ENCODE results near the gene PLEKHA4.

The PLEKHA4 gene

DNA sequence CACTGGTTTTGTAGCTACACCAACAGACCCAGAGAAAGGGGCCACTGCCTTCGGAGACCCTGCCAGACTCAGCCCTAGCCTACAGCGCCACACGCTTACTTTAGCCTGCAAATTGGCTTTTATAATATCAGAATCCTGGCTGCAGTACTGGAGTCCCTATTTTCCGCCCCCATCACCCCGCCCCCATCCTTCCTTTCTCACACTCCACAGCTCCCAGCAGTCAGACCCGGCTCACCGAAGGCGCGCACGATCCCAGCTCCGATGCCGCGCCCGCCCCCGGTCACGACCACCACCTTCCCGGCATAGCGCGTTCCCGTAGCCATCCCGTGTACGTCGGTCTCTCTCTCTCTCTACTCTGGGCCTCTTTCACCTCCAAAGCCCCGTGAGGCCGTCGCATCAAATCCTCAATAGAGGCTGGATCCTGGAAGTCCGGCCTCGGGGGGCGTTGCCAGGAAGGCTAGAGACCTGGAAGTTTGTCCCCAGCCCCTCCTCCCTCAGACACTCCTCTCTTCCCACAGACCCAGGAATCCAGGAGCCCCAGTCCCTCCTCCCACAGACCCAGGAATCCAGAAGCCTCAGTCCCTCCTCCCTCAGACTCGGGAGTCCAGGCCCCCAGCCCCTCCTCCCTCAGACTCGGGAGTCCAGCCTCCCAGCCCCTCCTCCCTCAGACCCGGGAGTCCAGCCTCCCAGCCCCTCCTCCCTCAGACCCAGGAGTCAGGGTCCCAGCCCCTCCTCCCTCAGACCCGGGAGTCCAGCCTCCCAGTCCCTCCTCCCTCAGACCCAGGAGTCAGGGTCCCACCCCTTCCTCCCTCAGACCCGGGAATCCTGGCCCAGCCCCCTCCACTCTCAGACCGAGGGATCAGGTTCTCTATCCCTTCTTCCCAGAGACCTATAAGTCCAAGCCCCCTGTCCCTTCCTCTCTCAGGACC, 32.1 kb downstream of the PLEKHA4 start, which contains the start of gene HSD17B14:
Gene HSD17B14, minus strand, starts transcription at position 403 of the 929 bp plus-strand sequence. Its CDS starts 80 bp downstream, at position 323.
- DNase-seq (ENCODE audit: low spot score) = no peak

DNA sequence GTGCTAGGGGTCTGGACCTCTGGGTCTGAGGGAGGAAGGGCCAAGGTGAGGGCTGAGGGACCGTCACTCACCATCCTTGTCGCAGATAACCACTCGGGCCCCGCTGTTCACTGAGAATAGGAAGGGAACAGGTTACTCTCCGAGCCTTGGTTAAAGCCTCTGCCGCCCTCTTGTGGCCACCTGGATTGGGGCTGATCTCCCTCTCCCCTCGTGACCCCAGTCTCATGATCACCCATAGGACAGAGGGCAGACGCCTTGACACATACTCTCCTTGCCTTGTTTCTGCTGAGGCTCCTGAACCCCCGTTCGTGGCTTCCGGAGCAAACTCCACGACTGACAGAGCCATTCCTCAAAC, 32.7 kb downstream of the PLEKHA4 start:
- in situ Hi-C loops (cut with MboI; ENCODE audit: low pct_unique_long_range_greater_than_20kb, low sequenced_read_pairs, unreplicated experiment) = no loop called here
- TF ChIP-seq, protein P1, sequence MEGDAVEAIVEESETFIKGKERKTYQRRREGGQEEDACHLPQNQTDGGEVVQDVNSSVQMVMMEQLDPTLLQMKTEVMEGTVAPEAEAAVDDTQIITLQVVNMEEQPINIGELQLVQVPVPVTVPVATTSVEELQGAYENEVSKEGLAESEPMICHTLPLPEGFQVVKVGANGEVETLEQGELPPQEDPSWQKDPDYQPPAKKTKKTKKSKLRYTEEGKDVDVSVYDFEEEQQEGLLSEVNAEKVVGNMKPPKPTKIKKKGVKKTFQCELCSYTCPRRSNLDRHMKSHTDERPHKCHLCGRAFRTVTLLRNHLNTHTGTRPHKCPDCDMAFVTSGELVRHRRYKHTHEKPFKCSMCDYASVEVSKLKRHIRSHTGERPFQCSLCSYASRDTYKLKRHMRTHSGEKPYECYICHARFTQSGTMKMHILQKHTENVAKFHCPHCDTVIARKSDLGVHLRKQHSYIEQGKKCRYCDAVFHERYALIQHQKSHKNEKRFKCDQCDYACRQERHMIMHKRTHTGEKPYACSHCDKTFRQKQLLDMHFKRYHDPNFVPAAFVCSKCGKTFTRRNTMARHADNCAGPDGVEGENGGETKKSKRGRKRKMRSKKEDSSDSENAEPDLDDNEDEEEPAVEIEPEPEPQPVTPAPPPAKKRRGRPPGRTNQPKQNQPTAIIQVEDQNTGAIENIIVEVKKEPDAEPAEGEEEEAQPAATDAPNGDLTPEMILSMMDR (IDR thresholded peaks at IDR 0.05; ENCODE audit: extremely low read depth, insufficient read depth, missing control alignments) = peak; percentile 88
- DNase-seq (ENCODE audit: low spot score) = peak; percentile 90

More for the DNA sequence above, 32.1 kb downstream of the PLEKHA4 start, which contains the start of gene HSD17B14:
- in situ Hi-C loops (cut with MboI; ENCODE audit: low pct_unique_long_range_greater_than_20kb, low sequenced_read_pairs, unreplicated experiment) = no loop called here
- TF ChIP-seq, protein P1 (IDR thresholded peaks at IDR 0.05; ENCODE audit: extremely low read depth, insufficient read depth, missing control alignments) = no peak

DNA sequence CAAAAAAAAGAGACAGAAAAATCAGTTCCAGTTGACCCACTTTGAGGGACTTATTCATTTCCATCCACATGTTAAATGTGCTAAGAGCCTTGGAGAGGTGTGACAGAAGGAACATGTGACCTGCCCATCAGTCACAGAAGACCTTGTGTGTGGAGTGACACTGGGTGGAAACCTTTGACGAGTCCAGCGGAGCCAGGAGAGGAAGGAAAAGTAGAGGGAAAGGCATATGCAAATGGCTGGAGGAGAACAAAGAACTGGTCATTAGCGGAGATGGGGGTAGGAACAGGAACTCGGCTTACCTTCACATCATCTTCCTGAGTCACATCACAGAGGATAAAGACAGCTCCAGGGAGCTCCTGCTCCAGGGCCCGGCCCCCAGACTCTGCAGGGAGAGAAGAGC, 34.4 kb downstream of the PLEKHA4 start:
- TF ChIP-seq, protein P1 (IDR thresholded peaks at IDR 0.05; ENCODE audit: extremely low read depth, insufficient read depth, missing control alignments) = no peak
- in situ Hi-C loops (cut with MboI; ENCODE audit: low pct_unique_long_range_greater_than_20kb, low sequenced_read_pairs, unreplicated experiment) = no loop called here
- no peak for DNase-seq (ENCODE audit: low spot score)

DNA sequence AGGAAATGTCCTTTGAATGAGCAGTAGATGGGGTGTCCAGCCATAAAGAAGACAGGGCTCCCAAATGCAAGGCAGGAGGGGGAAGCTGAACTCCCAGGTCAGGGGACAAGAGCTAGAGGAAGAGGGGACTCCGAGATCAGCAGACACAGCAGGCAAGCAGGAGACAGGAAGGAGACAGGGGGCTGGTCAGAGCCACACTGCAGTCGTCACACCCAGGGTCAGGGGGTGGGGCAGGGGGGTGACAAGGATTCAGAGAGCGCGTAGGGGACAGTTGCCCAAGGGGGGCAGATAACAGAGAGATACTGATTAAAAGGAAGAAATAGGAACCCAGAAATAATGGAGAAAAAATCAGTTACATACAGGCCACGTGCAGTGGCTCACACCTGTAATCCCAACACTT, 35.4 kb downstream of the PLEKHA4 start:
- TF ChIP-seq, protein P1 (IDR thresholded peaks at IDR 0.05; ENCODE audit: extremely low read depth, insufficient read depth, missing control alignments) = no peak
- in situ Hi-C loops (cut with MboI; ENCODE audit: low pct_unique_long_range_greater_than_20kb, low sequenced_read_pairs, unreplicated experiment) = no loop called here

DNA sequence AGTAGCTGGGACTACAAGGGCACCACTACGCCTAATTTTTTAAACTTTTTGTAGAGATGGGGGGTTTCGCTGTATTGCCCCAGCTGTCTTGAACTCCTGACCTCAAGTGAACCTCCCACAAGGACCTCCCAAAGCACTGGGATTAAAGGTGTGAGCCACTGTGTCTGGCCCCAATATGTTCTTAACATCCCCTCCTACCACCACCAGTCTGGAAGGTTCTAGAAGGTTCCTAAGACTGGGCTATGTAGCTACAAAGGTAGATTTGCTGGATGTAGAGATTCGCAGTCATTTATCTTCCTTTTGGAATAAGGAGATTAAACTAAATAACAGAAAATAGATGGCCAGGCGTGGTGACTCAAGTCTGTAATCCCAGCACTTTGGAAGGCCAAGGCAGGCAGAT, 37.5 kb downstream of the PLEKHA4 start:
- TF ChIP-seq, protein P1 (IDR thresholded peaks at IDR 0.05; ENCODE audit: extremely low read depth, insufficient read depth, missing control alignments) = no peak
- no peak for DNase-seq (ENCODE audit: low spot score)
- in situ Hi-C loops (cut with MboI; ENCODE audit: low pct_unique_long_range_greater_than_20kb, low sequenced_read_pairs, unreplicated experiment) = no loop called here

More for the DNA sequence above, 35.4 kb downstream of the PLEKHA4 start:
- DNase-seq (ENCODE audit: low spot score) = no peak

DNA sequence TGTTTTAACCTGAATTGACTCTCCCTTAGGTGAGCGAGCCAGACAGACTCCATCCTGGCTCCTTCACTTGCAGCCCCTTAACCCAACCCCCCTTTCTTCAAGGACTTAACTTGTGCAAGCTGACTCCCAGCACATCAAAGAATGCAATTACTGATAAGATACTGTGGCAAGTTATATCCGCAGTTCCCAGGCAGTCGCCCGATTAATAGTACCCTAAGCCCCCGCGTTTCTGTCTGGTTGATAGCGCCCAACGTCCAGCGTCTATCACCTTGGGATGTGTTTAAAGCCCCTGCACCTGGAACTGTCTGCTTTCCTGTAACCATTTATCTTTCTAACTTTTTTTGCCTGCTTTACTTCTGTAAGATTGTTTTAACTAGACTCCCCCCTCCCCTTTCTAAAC, 38.3 kb downstream of the PLEKHA4 start:
- in situ Hi-C loops (cut with MboI; ENCODE audit: low pct_unique_long_range_greater_than_20kb, low sequenced_read_pairs, unreplicated experiment) = no loop called here
- DNase-seq (ENCODE audit: low spot score) = no peak
- TF ChIP-seq, protein P1 (IDR thresholded peaks at IDR 0.05; ENCODE audit: extremely low read depth, insufficient read depth, missing control alignments) = no peak
